Sigmoid colon (tissue), 4 donors: Measurements from ENCODE around the gene KRT82.

Experiments used
- EP300 ChIP-seq, 4 donors: sonication (generic); formaldehyde crosslinking; IDR thresholded peaks; one replicate each; pipeline ENCODE4 v1.6.1; 2017; ENCODE audit warnings: antibody characterized with exemption in 4 of 4
- POLR2A ChIP-seq, 2 donors: fragments of 450-650 bp; IDR thresholded peaks; one replicate each; pipeline ENCODE4 v1.6.1; 2016; ENCODE audit warnings: antibody characterized with exemption in 2 of 2, mild to moderate bottlenecking in 2 of 2, moderate library complexity in 2 of 2
- TF ChIP-seq, protein P1 (sequence below), 4 experiments: fragments of 450-650 bp in 3 of 4; fragments of 200-600 bp in 1 of 4; IDR thresholded peaks; one replicate each; pipeline ENCODE4 v1.5.1; 2016 to 2019; ENCODE audit warnings: antibody characterized with exemption in 4 of 4, mild to moderate bottlenecking in 3 of 4, moderate library complexity in 2 of 4

DNA sequence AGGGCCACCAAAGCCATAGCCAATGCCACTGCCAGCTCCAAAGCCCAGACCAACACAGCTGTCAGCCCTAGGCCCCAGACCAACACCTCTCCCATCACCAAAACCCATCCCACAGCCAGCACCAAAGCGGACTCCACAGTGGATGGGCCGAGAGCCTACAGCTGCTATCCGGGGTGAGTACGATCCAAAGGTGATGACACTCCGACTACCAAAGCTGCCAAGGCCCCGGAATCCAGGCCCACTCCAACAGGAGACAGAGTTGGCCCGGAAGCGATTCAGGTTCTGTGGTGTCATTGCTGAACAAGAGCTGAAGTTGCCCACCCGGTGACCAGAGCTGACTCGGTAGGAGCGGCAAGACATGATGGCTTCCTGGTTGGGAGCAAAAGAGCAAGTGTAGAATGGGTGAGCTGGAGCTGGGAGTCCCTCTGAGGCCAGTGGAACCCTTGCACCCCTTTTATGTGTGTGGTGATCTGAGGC is 20.9 kb downstream of the KRT82 start, which contains the start of gene KRT84:
- TF ChIP-seq, protein P1, sequence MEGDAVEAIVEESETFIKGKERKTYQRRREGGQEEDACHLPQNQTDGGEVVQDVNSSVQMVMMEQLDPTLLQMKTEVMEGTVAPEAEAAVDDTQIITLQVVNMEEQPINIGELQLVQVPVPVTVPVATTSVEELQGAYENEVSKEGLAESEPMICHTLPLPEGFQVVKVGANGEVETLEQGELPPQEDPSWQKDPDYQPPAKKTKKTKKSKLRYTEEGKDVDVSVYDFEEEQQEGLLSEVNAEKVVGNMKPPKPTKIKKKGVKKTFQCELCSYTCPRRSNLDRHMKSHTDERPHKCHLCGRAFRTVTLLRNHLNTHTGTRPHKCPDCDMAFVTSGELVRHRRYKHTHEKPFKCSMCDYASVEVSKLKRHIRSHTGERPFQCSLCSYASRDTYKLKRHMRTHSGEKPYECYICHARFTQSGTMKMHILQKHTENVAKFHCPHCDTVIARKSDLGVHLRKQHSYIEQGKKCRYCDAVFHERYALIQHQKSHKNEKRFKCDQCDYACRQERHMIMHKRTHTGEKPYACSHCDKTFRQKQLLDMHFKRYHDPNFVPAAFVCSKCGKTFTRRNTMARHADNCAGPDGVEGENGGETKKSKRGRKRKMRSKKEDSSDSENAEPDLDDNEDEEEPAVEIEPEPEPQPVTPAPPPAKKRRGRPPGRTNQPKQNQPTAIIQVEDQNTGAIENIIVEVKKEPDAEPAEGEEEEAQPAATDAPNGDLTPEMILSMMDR (IDR thresholded peaks at IDR 0.05), result no peak
- TF ChIP-seq POLR2A (IDR thresholded peaks at IDR 0.05) (no peak), EP300 (IDR thresholded peaks at IDR 0.05) (no peak)
